Retinal pigment epithelial cell (primary cell): Measurements from ENCODE around the gene SGCD.

ENCODE experiments used
- DNase-seq: peaks from one replicate; pipeline ENCODE4 v3.0.0-alpha.2; 2010; ENCODE audit warnings: low read depth
- H3K4me3 ChIP-seq: 2 replicates; pipeline ENCODE4 v1.5.1; 2011; ENCODE audit warnings: mild to moderate bottlenecking, low read length, control low read depth, moderate library complexity
- TF ChIP-seq, protein P1 (sequence below): conservative IDR thresholded peaks from 2 replicates; pipeline ENCODE4 v1.5.1; 2011; ENCODE audit warnings: low read depth, low read length, control low read depth, inconsistent platforms

The SGCD gene

DNA sequence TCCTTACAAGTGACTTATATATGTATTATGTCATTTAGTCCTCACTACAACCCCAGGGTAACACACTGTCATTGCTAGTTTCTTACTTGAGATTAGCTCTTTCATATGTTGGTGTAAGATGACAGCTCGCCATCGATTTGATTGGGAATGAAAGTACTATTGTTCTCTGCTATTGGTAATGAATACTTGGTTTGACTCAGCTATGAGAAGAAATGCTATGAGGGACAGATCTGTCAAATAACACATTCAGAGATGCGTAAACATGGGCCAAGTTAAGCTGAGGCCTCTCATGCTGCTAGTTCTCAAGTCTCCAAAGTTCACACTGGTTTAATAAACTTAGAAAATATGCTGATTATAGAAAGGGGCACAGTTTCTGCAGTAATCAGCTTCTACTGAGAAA, 142.7 kb downstream of the SGCD start:
- TF ChIP-seq, protein P1, sequence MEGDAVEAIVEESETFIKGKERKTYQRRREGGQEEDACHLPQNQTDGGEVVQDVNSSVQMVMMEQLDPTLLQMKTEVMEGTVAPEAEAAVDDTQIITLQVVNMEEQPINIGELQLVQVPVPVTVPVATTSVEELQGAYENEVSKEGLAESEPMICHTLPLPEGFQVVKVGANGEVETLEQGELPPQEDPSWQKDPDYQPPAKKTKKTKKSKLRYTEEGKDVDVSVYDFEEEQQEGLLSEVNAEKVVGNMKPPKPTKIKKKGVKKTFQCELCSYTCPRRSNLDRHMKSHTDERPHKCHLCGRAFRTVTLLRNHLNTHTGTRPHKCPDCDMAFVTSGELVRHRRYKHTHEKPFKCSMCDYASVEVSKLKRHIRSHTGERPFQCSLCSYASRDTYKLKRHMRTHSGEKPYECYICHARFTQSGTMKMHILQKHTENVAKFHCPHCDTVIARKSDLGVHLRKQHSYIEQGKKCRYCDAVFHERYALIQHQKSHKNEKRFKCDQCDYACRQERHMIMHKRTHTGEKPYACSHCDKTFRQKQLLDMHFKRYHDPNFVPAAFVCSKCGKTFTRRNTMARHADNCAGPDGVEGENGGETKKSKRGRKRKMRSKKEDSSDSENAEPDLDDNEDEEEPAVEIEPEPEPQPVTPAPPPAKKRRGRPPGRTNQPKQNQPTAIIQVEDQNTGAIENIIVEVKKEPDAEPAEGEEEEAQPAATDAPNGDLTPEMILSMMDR: no peak
- no peak overlapping the region for H3K4me3 ChIP-seq
- no peak for DNase-seq

DNA sequence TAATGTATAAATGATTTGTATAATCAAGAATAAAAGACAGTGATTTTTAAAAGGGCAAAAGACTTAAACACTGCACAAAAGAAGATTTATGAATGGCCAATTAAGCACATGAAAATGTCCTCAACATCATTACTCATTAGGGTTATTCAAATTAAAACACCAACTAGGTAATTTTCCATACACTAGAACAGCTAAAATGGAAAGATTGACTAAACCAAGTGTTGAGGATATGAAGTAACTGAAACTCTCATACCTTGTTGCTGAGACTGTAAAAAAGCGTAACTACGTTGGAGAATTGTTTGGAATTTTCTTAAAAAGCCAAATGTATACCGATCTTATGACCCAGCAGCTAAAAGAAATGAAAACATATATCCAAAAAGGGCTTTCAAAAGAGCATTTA, 144.9 kb downstream of the SGCD start:
- DNase-seq: no peak
- TF ChIP-seq, protein P1: no peak
- no peak overlapping the region for H3K4me3 ChIP-seq

DNA sequence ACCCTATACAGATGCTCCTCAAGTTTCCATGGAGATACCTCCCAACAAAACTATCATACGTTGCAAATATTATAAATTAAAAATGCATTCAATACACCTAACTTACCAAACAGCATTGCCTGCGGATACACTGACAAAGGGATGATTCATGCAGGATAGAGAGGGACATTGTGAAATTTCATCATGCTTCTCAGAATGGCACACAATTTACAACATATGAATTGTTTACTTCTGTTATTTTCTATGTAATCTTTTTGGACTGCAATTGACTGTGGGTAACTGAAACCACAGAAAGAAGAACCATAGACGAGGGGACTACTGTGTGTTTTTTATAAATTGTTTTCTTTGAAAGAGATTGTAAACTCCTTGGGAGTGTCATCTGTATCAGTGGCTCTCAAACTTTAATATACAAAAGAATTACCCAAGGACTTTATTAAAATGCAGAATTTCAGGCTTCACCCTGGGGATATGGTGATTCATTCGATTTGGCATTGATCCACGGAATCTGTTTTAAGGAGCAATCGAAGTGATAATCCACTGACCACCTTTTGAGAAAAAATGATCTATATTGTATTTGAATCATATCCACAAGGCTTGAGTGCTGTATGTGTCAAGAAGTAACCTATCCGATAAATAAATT, 146.4 kb downstream of the SGCD start:
- TF ChIP-seq, protein P1: no peak
- DNase-seq: no peak
- no peak overlapping the region for H3K4me3 ChIP-seq

DNA sequence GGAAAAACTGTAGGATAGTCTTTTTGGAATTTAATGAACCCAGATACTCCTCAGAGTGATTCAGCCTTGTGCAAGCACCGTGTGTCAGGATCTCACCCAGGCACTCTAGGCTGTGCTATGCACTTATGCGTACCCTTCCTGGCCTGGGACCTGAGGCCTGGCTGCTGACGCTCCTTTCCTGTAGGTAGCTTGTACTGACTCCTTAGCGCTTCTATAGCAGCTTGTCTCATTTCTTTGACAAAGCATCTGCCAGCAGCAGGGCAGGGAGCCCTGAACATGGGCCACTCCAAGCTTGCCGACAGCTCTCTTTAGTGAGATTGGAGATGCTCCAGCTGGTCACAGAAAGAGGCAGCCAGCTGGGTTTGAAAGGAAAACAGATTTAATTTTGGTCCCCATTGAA, 147.3 kb downstream of the SGCD start:
- no peak overlapping the region for H3K4me3 ChIP-seq
- TF ChIP-seq, protein P1: no peak
- no peak for DNase-seq

DNA sequence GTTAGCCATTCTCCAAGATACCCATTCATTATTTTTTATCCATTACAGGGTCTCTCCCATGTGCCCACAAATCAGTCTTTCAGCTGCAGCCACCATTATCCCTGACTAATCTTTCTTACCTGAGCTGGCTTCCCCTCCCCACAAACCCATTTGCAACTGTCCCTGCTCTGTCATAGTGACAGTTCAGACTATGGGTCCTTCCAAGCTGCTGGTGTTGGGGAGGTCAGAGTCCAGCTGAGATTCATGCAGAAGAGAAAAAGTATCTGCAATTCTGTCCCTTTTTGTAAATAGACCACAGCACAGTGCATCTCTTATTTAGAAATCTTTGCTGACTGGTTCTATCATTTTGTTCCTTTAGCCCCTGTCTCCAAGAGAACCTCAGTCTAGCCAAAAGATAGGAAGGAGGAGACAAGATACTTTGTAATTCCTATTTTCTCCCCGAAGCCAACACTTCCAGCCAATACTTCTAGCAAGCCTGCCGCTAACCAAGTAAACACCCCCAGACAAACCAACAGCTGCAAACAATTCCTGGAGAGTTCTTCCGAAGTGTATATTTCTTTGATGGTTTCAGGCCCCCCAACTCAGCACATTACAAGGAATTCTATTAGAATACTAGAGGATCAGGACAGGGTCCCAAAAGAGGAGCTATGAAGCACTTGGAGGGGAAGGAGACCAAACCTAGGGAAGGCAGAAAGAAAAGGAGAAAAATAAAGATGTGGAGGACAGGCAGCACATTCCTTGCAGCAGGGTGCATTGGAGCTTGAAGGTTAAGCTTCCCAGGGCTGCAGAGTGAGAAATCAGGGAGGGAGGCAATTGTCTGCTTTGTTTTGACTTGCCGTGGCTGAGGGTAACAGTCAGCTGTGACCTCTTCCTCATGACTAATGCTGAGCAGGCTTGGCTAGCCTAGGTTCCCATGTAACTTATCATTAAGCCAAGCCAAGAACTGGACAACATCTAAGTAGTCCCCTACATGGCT, 148.5 kb downstream of the SGCD start:
- TF ChIP-seq, protein P1: no peak
- no peak overlapping the region for H3K4me3 ChIP-seq
- DNase-seq: peak; percentile 74

DNA sequence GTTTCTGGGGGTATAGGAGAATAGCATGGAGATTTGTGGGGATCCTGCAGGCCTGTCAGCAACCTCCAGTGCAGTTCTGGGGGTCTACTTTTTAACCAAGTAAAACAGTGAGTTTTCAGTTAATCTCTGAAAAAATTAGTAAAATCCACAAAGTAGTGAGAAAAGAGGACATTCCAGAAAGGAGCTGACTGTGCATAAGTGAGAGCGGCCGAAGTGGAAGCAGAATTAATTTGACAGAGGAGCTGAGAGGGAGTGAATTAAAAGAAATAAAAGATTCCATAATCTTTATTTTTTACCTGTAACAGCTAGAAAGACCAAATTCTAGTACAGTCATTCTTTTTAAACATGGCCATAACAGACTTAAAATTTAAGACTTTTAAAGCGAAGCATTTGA, 149.2 kb downstream of the SGCD start:
- TF ChIP-seq, protein P1: no peak
- H3K4me3 ChIP-seq: no peak overlapping the region
- no peak for DNase-seq
